Progenitor cell of endocrine pancreas (in vitro differentiated cells): ENCODE data around the gene BBS2. TPM values are rescaled to one million over a fixed set of nuclear protein-coding genes. Genes with fewer than 3 reads are reported as not detected.

Experiments used
- DNase-seq: peaks from one replicate; pipeline ENCODE4 v3.0.0; 2021; ENCODE audit warnings: low spot score; ENCODE audit not compliant: unreplicated experiment
- H3K27ac Mint-ChIP-seq: 2 replicates; pipeline ENCODE4 v1.8.0; 2021; ENCODE audit warnings: mild to moderate bottlenecking, moderate library complexity, mixed read lengths
- H3K27me3 Mint-ChIP-seq: 2 replicates; pipeline ENCODE4 v1.8.0; 2021; ENCODE audit warnings: mixed read lengths
- H3K36me3 Mint-ChIP-seq: 2 replicates; pipeline ENCODE4 v1.8.0; 2022; ENCODE audit warnings: mixed read lengths; ENCODE audit not compliant: insufficient read depth
- H3K4me1 Mint-ChIP-seq: 2 replicates; pipeline ENCODE4 v1.8.0; 2021; ENCODE audit warnings: low read depth, mixed read lengths
- H3K4me3 Mint-ChIP-seq: 2 replicates; pipeline ENCODE4 v1.8.0; 2021; ENCODE audit warnings: low read depth, mild to moderate bottlenecking, moderate library complexity, mixed read lengths
- H3K9me3 Mint-ChIP-seq: 2 replicates; pipeline ENCODE4 v1.8.0; 2021; ENCODE audit warnings: low read depth, mixed read lengths
- total RNA-seq: library from RNA; stranded (reverse); gene quantifications from 2 replicates; pipeline ENCODE4 v1.2.1, GENCODE V29; 2021
- TF ChIP-seq, protein P1 (sequence below): fragments of 200-600 bp; sonication (generic); IDR thresholded peaks from one replicate; pipeline ENCODE4 v1.5.0; 2021; ENCODE audit warnings: antibody characterized with exemption, mild to moderate bottlenecking; ENCODE audit not compliant: unreplicated experiment

BBS2 gene
- total RNA-seq, 1 donor from 2014 or later: 52.3 TPM

GRCh38 chr16:56469748-56470147 is 50.1 kb downstream of the BBS2 start:
- no peak overlapping the region for H3K4me3 Mint-ChIP-seq
- no peaks in the 10 kb centered on the region for H3K4me1 Mint-ChIP-seq
- peaks cover 18% of the 10 kb centered on the region for H3K36me3 Mint-ChIP-seq
- DNase-seq: no peak
- TF ChIP-seq, protein P1, sequence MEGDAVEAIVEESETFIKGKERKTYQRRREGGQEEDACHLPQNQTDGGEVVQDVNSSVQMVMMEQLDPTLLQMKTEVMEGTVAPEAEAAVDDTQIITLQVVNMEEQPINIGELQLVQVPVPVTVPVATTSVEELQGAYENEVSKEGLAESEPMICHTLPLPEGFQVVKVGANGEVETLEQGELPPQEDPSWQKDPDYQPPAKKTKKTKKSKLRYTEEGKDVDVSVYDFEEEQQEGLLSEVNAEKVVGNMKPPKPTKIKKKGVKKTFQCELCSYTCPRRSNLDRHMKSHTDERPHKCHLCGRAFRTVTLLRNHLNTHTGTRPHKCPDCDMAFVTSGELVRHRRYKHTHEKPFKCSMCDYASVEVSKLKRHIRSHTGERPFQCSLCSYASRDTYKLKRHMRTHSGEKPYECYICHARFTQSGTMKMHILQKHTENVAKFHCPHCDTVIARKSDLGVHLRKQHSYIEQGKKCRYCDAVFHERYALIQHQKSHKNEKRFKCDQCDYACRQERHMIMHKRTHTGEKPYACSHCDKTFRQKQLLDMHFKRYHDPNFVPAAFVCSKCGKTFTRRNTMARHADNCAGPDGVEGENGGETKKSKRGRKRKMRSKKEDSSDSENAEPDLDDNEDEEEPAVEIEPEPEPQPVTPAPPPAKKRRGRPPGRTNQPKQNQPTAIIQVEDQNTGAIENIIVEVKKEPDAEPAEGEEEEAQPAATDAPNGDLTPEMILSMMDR: no peak
- no peaks in the 10 kb centered on the region for H3K27me3 Mint-ChIP-seq
- H3K27ac Mint-ChIP-seq: no peak overlapping the region
- H3K9me3 Mint-ChIP-seq: no peaks in the 10 kb centered on the region

GRCh38 chr16:56468800-56469199 is 51.0 kb downstream of the BBS2 start:
- no peak overlapping the region for H3K27ac Mint-ChIP-seq
- H3K4me1 Mint-ChIP-seq: no peaks in the 10 kb centered on the region
- no peak overlapping the region for H3K4me3 Mint-ChIP-seq
- peaks cover 19% of the 10 kb centered on the region for H3K36me3 Mint-ChIP-seq
- TF ChIP-seq, protein P1: no peak
- no peak for DNase-seq
- H3K27me3 Mint-ChIP-seq: no peaks in the 10 kb centered on the region
- no peaks in the 10 kb centered on the region for H3K9me3 Mint-ChIP-seq

GRCh38 chr16:56466344-56466743 is 53.5 kb downstream of the BBS2 start:
- H3K27ac Mint-ChIP-seq: no peak overlapping the region
- no peaks in the 10 kb centered on the region for H3K27me3 Mint-ChIP-seq
- H3K9me3 Mint-ChIP-seq: no peaks in the 10 kb centered on the region
- TF ChIP-seq, protein P1: no peak
- DNase-seq: no peak
- H3K4me3 Mint-ChIP-seq: no peak overlapping the region
- peaks cover 18% of the 10 kb centered on the region for H3K36me3 Mint-ChIP-seq
- no peaks in the 10 kb centered on the region for H3K4me1 Mint-ChIP-seq

GRCh38 chr16:56463153-56463552 is 56.7 kb downstream of the BBS2 start:
- H3K36me3 Mint-ChIP-seq: peaks cover 13% of the 10 kb centered on the region
- H3K27me3 Mint-ChIP-seq: no peaks in the 10 kb centered on the region
- H3K4me3 Mint-ChIP-seq: no peak overlapping the region
- no peaks in the 10 kb centered on the region for H3K9me3 Mint-ChIP-seq
- DNase-seq: no peak
- H3K4me1 Mint-ChIP-seq: no peaks in the 10 kb centered on the region
- TF ChIP-seq, protein P1: no peak
- no peak overlapping the region for H3K27ac Mint-ChIP-seq

GRCh38 chr16:56462064-56462796 is 57.6 kb downstream of the BBS2 start:
- peaks cover 16% of the 10 kb centered on the region for H3K36me3 Mint-ChIP-seq
- H3K4me3 Mint-ChIP-seq: no peak overlapping the region
- H3K4me1 Mint-ChIP-seq: no peaks in the 10 kb centered on the region
- H3K27me3 Mint-ChIP-seq: no peaks in the 10 kb centered on the region
- H3K9me3 Mint-ChIP-seq: no peaks in the 10 kb centered on the region
- DNase-seq: no peak
- TF ChIP-seq, protein P1: no peak
- no peak overlapping the region for H3K27ac Mint-ChIP-seq
